Neural progenitor cell (in vitro differentiated cells): ENCODE data around the gene SRSF10.

Experiments used
- EZH2 ChIP-seq: fragments of 200-600 bp; sonication (generic); IDR thresholded peaks from 2 replicates; pipeline ENCODE4 v1.6.1; 2017; ENCODE audit warnings: antibody characterized with exemption, mild to moderate bottlenecking, moderate library complexity
- TF ChIP-seq, protein P1 (sequence below): fragments of 200-600 bp; sonication (generic); IDR thresholded peaks from 2 replicates; pipeline ENCODE4 v1.5.1; 2017; ENCODE audit warnings: antibody characterized with exemption, mild to moderate bottlenecking

- TF ChIP-seq, protein P1, sequence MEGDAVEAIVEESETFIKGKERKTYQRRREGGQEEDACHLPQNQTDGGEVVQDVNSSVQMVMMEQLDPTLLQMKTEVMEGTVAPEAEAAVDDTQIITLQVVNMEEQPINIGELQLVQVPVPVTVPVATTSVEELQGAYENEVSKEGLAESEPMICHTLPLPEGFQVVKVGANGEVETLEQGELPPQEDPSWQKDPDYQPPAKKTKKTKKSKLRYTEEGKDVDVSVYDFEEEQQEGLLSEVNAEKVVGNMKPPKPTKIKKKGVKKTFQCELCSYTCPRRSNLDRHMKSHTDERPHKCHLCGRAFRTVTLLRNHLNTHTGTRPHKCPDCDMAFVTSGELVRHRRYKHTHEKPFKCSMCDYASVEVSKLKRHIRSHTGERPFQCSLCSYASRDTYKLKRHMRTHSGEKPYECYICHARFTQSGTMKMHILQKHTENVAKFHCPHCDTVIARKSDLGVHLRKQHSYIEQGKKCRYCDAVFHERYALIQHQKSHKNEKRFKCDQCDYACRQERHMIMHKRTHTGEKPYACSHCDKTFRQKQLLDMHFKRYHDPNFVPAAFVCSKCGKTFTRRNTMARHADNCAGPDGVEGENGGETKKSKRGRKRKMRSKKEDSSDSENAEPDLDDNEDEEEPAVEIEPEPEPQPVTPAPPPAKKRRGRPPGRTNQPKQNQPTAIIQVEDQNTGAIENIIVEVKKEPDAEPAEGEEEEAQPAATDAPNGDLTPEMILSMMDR: no peak
- peak; percentile 11 for TF ChIP-seq EZH2
These were observed 20.5 kb downstream of the SRSF10 start, which contains the start of gene PNRC2 for GRCh38 chr1:23959461-23960290.
